WTC11 (cell line): ENCODE measurements around the gene CALU. TPM values are rescaled to one million over a fixed set of nuclear protein-coding genes. Genes with fewer than 3 reads are reported as not detected.

ENCODE experiments used
- ATAC-seq: fragments of 200-7000 bp; cut with Tn5 transposase; 2 replicates; pipeline ENCODE4 v1.10.0; 2021; ENCODE audit warnings: mild to moderate bottlenecking, moderate library complexity
- Bru-seq: library from RNA; stranded (reverse); fragments of 400-500 nt; gene quantifications from one replicate; lab custom pipeline; 2021; lab: Mats Ljungman, UMichigan
- CTCF ChIA-PET: fragments of 300-600 bp; sonication (Branson Sonifier 250); formaldehyde crosslinking; loops from one replicate; lab custom pipeline; 2021; ENCODE audit warnings: antibody characterized with exemption; lab: Charles Lee
- POLR2A ChIA-PET: fragments of 350-600 bp; sonication (Branson Sonifier 250); formaldehyde crosslinking; loops from one replicate; lab custom pipeline; 2021; ENCODE audit warnings: antibody characterized with exemption; lab: Charles Lee
- DNase-seq: peaks from one replicate; pipeline ENCODE4 v3.0.0; 2021; ENCODE audit warnings: low spot score
- H3K27ac Mint-ChIP-seq: 2 replicates; pipeline ENCODE4 v1.8.0; 2021; ENCODE audit warnings: mixed read lengths
- H3K27me3 Mint-ChIP-seq: 2 replicates; pipeline ENCODE4 v1.8.0; 2021; ENCODE audit warnings: low read depth, mild to moderate bottlenecking, moderate library complexity, mixed read lengths
- H3K36me3 Mint-ChIP-seq: 2 replicates; pipeline ENCODE4 v1.8.0; 2021; ENCODE audit warnings: mixed read lengths
- H3K4me1 Mint-ChIP-seq: 2 replicates; pipeline ENCODE4 v1.8.0; 2022; ENCODE audit warnings: mixed read lengths
- H3K4me3 Mint-ChIP-seq: 2 replicates; pipeline ENCODE4 v1.8.0; 2021; ENCODE audit warnings: mild to moderate bottlenecking, moderate library complexity, mixed read lengths
- H3K9me3 Mint-ChIP-seq: 2 replicates; pipeline ENCODE4 v1.8.0; 2021; ENCODE audit warnings: mixed read lengths
- ATF6 ChIP-seq: sonication (generic); formaldehyde crosslinking; IDR thresholded peaks from 2 replicates; pipeline ENCODE4 v1.8.1; 2023; ENCODE audit warnings: mild to moderate bottlenecking, missing genetic modification reagents
- CREB1 ChIP-seq: sonication (generic); formaldehyde crosslinking; IDR thresholded peaks from 2 replicates; pipeline ENCODE4 v1.8.0; 2023; ENCODE audit warnings: mild to moderate bottlenecking, missing genetic modification reagents
- CREM ChIP-seq: sonication (generic); formaldehyde crosslinking; IDR thresholded peaks from 2 replicates; pipeline ENCODE4 v1.8.1; 2022; ENCODE audit warnings: mild to moderate bottlenecking, missing genetic modification reagents, moderate library complexity
- E2F1 ChIP-seq: sonication (generic); formaldehyde crosslinking; IDR thresholded peaks from 2 replicates; pipeline ENCODE4 v1.8.0; 2022; ENCODE audit warnings: mild to moderate bottlenecking, missing genetic modification reagents
- EMX1 ChIP-seq: fragments of 250-450 bp; sonication (Bioruptor Pico); IDR thresholded peaks from 2 replicates; pipeline ENCODE4 v1.8.0; 2021; ENCODE audit warnings: mild to moderate bottlenecking
- ERG ChIP-seq: fragments of 250-450 bp; sonication (Bioruptor Pico); IDR thresholded peaks from 2 replicates; pipeline ENCODE4 v1.8.0; 2021; ENCODE audit warnings: mild to moderate bottlenecking
- ETV6 ChIP-seq: sonication (generic); formaldehyde crosslinking; IDR thresholded peaks from 2 replicates; pipeline ENCODE4 v1.8.1; 2022; ENCODE audit warnings: mild to moderate bottlenecking, missing genetic modification reagents
- FOXP4 ChIP-seq: sonication (generic); formaldehyde crosslinking; IDR thresholded peaks from 2 replicates; pipeline ENCODE4 v1.8.0; 2022; ENCODE audit warnings: mild to moderate bottlenecking, missing genetic modification reagents
- IRF2 ChIP-seq: sonication (generic); formaldehyde crosslinking; IDR thresholded peaks from 2 replicates; pipeline ENCODE4 v1.8.0; 2022; ENCODE audit warnings: low read depth, missing genetic modification reagents, borderline replicate concordance
- JUN ChIP-seq: sonication (generic); formaldehyde crosslinking; IDR thresholded peaks from 2 replicates; pipeline ENCODE4 v1.8.0; 2023; ENCODE audit warnings: mild to moderate bottlenecking, missing genetic modification reagents
- MYBL2 ChIP-seq: sonication (generic); formaldehyde crosslinking; IDR thresholded peaks from 2 replicates; pipeline ENCODE4 v1.8.1; 2023; ENCODE audit warnings: mild to moderate bottlenecking, moderate library complexity, missing genetic modification reagents
- NFYB ChIP-seq: sonication (generic); formaldehyde crosslinking; conservative IDR thresholded peaks from 2 replicates; pipeline ENCODE4 v1.8.0; 2022; ENCODE audit warnings: low read depth, missing genetic modification reagents
- NR2C2 ChIP-seq: sonication (generic); formaldehyde crosslinking; IDR thresholded peaks from 2 replicates; pipeline ENCODE4 v1.8.0; 2022; ENCODE audit warnings: mild to moderate bottlenecking, missing genetic modification reagents
- NR3C1 ChIP-seq: sonication (generic); formaldehyde crosslinking; conservative IDR thresholded peaks from 2 replicates; pipeline ENCODE4 v1.8.1; 2023; ENCODE audit warnings: low read depth, mild to moderate bottlenecking, missing genetic modification reagents
- SMAD3 ChIP-seq: sonication (generic); formaldehyde crosslinking; IDR thresholded peaks from 2 replicates; pipeline ENCODE4 v1.8.0; 2022; ENCODE audit warnings: missing genetic modification reagents, mild to moderate bottlenecking, borderline replicate concordance
- USF1 ChIP-seq: sonication (generic); formaldehyde crosslinking; IDR thresholded peaks from 2 replicates; pipeline ENCODE4 v1.8.0; 2022; ENCODE audit warnings: mild to moderate bottlenecking, missing genetic modification reagents
- ZNF219 ChIP-seq: sonication (generic); formaldehyde crosslinking; IDR thresholded peaks from 2 replicates; pipeline ENCODE4 v1.8.0; 2023; ENCODE audit warnings: missing genetic modification reagents, mild to moderate bottlenecking, borderline replicate concordance
- ZNF281 ChIP-seq: sonication (generic); formaldehyde crosslinking; IDR thresholded peaks from 2 replicates; pipeline ENCODE4 v1.8.0; 2023; ENCODE audit warnings: mild to moderate bottlenecking, missing genetic modification reagents
- ZNF396 ChIP-seq: fragments of 250-450 bp; sonication (Bioruptor Pico); IDR thresholded peaks from 2 replicates; pipeline ENCODE4 v1.8.0; 2021; ENCODE audit warnings: mild to moderate bottlenecking, moderate library complexity, borderline replicate concordance
- ZNF423 ChIP-seq: fragments of 250-450 bp; sonication (Bioruptor Pico); IDR thresholded peaks from 2 replicates; pipeline ENCODE4 v2.1.2; 2022; ENCODE audit warnings: mild to moderate bottlenecking, moderate library complexity
- ZNF512 ChIP-seq: sonication (generic); formaldehyde crosslinking; IDR thresholded peaks from 2 replicates; pipeline ENCODE4 v1.8.1; 2022; ENCODE audit warnings: missing genetic modification reagents, borderline replicate concordance
- long read RNA-seq, 3 experiments: library from RNA in 1 of 3; library from capped mRNA in 1 of 3; library from polyadenylated mRNA in 1 of 3; unstranded in 2 of 3; stranded (forward) in 1 of 3; transcript quantifications; one replicate each; pipeline ENCODE4 v2.0.0, GENCODE V29; 2021
- total RNA-seq: library from RNA; stranded (reverse); gene quantifications from 3 replicates; pipeline ENCODE4 v1.2.3, GENCODE V29; 2021

Gene CALU
- 150 to 163 TPM (median 159 TPM) in 3 replicates for total RNA-seq
- percentile 96 among the genes with signal in this experiment for Bru-seq, nascent RNA
- long read RNA-seq, experiment 1, full-length matches to known transcripts = 1,585 of 1,796 reads
- long read RNA-seq, experiment 1, partial matches to known transcripts = 80 of 1,796 reads
- long read RNA-seq, experiment 1, other reads (novel, unspliced or antisense) = 131 of 1,796 reads
- long read RNA-seq, experiment 2, transcript CALU-202 (7 exons, 2,438 nt) = minor isoform, 15 of 250 reads
- long read RNA-seq, experiment 2, transcript CALU-201 (7 exons, 3,357 nt) = major isoform, 82 of 250 reads
- long read RNA-seq, experiment 2, partial matches to known transcripts = 146 of 250 reads
- long read RNA-seq, experiment 2, other reads (novel, unspliced or antisense) = 7 of 250 reads
- long read RNA-seq, experiment 3, full-length matches to known transcripts = 335 of 388 reads
- long read RNA-seq, experiment 3, partial matches to known transcripts = 29 of 388 reads
- long read RNA-seq, experiment 3, other reads (novel, unspliced or antisense) = 24 of 388 reads

- CTCF ChIA-PET = interaction anchor here (0.5 to 2.5 kb wide), 9 partner anchors 13 to 358 kb away, joined by 3 to 10 read pairs (median 4); no protein-coding TSS in a partner anchor
- POLR2A ChIA-PET = interaction anchor here (0.6 to 1.8 kb wide), 2 partner anchors 90 to 93 kb away, joined by 6 read pairs; no protein-coding TSS in a partner anchor
- H3K4me3 Mint-ChIP-seq = peak within 1 kb of the TSS; percentile 98
- H3K27me3 Mint-ChIP-seq = peaks cover 10% of the 10 kb centered on the region
- peak within 1 kb of the TSS; percentile 96 for H3K27ac Mint-ChIP-seq
- H3K9me3 Mint-ChIP-seq = no peaks in the 10 kb centered on the region
- H3K4me1 Mint-ChIP-seq = peaks cover 22% of the 10 kb centered on the region
- peaks cover 3% of the 10 kb centered on the region; the same call in 1 of the 2 replicates for H3K36me3 Mint-ChIP-seq
- ATAC-seq (peak; percentile 97), DNase-seq (peak; percentile 96)
- TF ChIP-seq ZNF512 = no peak
- no peak for TF ChIP-seq ZNF423 (CRISPR knock-in tag)
- peak; percentile 50 for TF ChIP-seq USF1 (CRISPR knock-in tag)
- TF ChIP-seq SMAD3 (CRISPR knock-in tag) = no peak
- no peak for TF ChIP-seq ZNF219 (CRISPR knock-in tag)
- peak; percentile 93 for TF ChIP-seq NFYB (CRISPR knock-in tag)
- 0 out of 2 replicates have a peak, but pooled peaks have one; percentile 13 for TF ChIP-seq ZNF281 (CRISPR knock-in tag)
- TF ChIP-seq EMX1 = no peak
- peak; percentile 75 for TF ChIP-seq FOXP4 (CRISPR knock-in tag)
- TF ChIP-seq ETV6 (CRISPR knock-in tag) = peak; percentile 70; the same call in 1 of the 2 replicates
- TF ChIP-seq MYBL2 (CRISPR knock-in tag) = peak; percentile 88
- no peak for TF ChIP-seq NR3C1 (CRISPR knock-in tag)
- peak; percentile 87 for TF ChIP-seq CREM (CRISPR knock-in tag)
- no peak for TF ChIP-seq IRF2
- TF ChIP-seq E2F1 = no peak
- 0 out of 2 replicates have a peak, but pooled peaks have one; percentile 31 for TF ChIP-seq CREB1 (CRISPR knock-in tag)
- no peak for TF ChIP-seq ERG (CRISPR knock-in tag)
- no peak for TF ChIP-seq NR2C2 (CRISPR knock-in tag)
- no peak for TF ChIP-seq JUN (CRISPR knock-in tag)
- TF ChIP-seq ZNF396 (CRISPR knock-in tag) = no peak
- TF ChIP-seq ATF6 (CRISPR knock-in tag) = no peak
These were observed at the start of gene CALU for GRCh38 chr7:128739048-128739962. Gene CALU (plus strand): TSS chr7:128739359. CDS start chr7:128748584, 9,225 bp downstream.
